Fibroblast of the aortic adventitia (primary cell): ENCODE results near the gene DHRSX. TPM values are rescaled to one million over a fixed set of nuclear protein-coding genes. Genes with fewer than 3 reads are reported as not detected.

Source experiments
- DNase-seq: peaks from one replicate; pipeline ENCODE4 v3.0.0-alpha.2; 2010; ENCODE audit warnings: low read depth
- H3K4me3 ChIP-seq: 2 replicates; pipeline ENCODE4 v1.5.1; 2011; ENCODE audit warnings: low read depth, mild to moderate bottlenecking, control low read depth, low read length, moderate library complexity
- total RNA-seq: library from RNA; depleted of rRNA; stranded (reverse); fragments of >200 nt; gene quantifications from 2 replicates; pipeline ENCODE4 v1.2.3, GENCODE V29; 2012; ENCODE audit warnings: low replicate concordance
- TF ChIP-seq, protein P1 (sequence below): IDR thresholded peaks from 2 replicates; pipeline ENCODE4 v1.5.1; 2011; ENCODE audit warnings: mild to moderate bottlenecking, low read length, control low read depth, inconsistent platforms; ENCODE audit not compliant: insufficient read depth

The DHRSX gene
- total RNA-seq, 1 donor, result 17.5 TPM

DNA sequence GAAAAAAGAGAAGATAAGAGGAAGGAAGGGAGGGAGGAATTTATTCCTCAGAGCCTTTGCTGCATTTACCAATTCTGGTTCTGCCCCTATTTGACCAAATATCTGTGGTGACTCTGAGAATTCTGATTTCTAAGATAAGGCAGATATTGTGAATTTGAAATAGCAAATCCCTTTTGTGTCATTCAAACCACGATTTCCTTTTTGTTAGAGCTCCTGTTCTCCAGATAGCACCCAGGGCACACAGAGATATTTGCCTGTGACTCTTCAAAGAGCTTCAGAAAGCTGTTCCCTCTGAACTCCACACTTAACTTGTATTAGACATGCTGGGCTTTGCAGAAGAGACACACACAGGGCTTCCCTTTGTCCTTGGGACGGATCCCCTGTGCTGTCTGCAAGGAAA, 272.2 kb downstream of the DHRSX start:
- DNase-seq, result no peak
- TF ChIP-seq, protein P1, sequence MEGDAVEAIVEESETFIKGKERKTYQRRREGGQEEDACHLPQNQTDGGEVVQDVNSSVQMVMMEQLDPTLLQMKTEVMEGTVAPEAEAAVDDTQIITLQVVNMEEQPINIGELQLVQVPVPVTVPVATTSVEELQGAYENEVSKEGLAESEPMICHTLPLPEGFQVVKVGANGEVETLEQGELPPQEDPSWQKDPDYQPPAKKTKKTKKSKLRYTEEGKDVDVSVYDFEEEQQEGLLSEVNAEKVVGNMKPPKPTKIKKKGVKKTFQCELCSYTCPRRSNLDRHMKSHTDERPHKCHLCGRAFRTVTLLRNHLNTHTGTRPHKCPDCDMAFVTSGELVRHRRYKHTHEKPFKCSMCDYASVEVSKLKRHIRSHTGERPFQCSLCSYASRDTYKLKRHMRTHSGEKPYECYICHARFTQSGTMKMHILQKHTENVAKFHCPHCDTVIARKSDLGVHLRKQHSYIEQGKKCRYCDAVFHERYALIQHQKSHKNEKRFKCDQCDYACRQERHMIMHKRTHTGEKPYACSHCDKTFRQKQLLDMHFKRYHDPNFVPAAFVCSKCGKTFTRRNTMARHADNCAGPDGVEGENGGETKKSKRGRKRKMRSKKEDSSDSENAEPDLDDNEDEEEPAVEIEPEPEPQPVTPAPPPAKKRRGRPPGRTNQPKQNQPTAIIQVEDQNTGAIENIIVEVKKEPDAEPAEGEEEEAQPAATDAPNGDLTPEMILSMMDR, result no peak
- no peak overlapping the region for H3K4me3 ChIP-seq

DNA sequence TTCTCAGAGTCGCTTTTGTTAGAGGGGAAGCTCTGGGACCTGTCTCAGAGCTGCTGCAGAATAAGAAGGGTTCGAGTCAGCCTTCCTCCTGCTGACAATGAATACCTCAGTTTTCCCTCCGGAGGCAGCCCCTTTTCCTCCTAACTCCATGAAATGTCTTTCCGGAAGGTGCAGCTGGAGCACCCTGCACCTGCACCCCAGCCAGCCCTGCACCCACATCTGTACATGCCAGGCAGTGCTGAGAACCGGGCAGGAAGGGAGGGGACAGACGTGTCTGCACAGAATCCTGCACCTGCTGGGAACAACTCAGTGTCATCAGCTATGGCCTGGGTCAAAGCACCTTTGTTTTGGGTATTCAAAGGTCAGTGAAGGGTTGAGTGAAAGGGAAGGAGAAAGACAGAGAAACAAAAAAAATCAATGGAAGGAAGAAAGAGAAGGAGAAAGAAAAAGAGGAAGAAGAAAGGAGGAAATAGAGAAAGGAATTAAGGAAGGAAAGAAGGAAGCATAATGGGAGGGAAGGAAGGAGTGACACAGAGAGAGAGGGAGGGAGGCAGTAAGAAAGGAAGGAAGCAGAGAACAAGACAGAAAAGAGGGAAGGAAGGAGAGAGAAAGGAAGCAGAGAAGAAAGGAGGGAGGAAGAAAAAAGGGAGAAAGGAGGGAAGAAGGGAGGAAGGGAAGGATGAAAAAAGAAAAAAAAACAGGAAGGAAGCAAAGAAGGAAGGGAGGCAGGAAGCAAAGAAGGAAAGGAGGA, 273.7 kb downstream of the DHRSX start:
- no peak overlapping the region for H3K4me3 ChIP-seq
- no peak for DNase-seq
- TF ChIP-seq, protein P1, result no peak

DNA sequence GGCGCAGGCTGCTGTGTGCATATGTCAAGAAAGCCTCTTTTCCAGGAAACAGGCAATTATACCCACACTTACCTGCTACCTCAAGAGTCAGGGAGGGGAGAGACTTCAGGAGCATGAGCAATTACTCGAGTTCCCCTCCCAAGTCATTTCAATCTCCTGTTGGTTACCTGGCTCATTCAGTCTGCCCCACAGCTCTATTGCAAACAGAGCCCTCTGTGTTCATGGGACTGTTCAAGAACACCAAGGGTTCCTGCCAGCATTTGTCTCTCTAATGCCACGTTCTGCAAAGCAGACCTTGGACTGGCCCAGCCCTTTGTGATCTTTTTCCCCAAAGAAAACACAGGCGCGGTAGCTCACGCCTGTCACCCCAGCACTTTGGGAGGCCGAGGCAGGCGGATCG, 274.6 kb downstream of the DHRSX start:
- TF ChIP-seq, protein P1, result no peak
- H3K4me3 ChIP-seq, result no peak overlapping the region
- DNase-seq, result no peak

DNA sequence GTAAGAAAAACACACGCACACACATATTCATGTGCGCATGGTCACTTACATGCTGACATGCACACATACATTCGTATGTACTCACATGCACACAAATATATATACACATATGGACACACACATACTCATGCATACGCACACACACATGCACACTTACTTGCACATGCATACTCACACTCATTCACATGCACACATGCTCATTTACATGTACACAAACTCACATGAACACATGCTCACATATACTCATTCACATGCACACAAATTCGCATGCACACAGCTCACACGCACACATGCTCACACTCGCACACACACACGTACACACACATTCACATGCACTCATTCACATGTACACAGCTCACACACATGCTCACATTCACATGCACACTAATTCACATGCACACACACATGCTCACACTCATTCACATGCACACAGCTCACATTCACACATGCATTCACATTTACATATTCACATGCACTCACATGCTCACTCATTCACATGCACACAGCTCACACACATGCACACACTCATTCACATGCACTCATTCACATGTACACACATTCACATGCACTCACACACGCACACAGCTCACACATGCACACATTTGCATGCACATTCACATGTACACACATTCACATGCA, 276.1 kb downstream of the DHRSX start:
- H3K4me3 ChIP-seq, result no peak overlapping the region
- DNase-seq, result no peak
- TF ChIP-seq, protein P1, result no peak

DNA sequence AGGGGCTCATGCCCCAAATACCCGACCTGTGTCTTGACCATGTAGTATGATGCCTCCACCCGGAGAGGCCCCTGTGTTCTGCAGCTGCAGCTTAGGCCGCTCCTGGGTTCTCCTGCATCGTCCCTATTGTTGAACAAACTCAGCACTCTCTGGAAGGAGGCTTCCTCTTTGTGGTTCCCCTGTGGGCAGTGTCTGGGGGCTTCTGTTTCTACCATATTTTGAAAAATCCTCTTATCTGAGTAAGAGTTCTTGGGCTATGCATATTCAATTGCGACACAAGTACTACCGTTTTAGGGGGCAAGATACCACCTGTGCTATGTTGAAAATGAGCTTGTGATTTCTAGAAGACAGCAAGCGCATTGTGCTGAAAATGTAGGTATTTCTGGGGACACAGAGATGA, 276.6 kb downstream of the DHRSX start:
- TF ChIP-seq, protein P1, result no peak

DNA sequence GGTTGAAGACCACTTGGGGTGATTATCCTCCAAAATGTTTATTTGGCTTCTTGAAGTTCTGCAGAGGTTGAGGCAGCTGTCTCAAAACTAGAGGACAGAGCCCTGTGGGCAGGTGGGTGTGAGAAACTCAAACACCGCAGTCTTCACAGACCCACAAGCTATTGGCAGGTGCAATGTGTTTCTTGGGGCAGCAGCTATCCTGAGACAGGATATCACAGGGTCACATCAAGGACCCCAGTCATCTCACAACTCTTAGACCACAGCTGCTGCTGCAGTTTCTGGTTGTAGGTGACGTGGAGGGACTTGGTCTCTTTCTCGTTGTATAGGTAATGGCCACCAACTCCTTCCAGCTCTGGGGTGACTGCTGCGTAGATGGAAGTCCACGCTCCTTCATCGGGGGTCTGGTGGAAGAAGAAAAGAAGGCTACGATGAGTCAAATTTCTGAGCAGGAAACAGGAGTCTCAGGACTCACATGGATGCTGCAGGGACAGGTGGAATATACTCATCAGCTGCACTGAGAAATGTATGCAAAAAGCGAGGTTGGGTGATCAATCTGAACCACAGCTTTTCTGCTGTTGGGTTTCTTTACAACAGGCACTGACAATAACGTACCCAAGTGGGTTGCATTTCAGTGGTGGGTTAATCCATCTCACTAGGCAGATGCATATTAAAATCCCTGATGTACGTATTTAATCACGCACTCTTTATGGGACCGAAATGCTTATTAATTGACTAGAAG, 279.8 kb downstream of the DHRSX start:
- DNase-seq, result no peak
- TF ChIP-seq, protein P1, result no peak
- H3K4me3 ChIP-seq, result no peak overlapping the region

More for the DNA sequence above, 276.6 kb downstream of the DHRSX start:
- no peak overlapping the region for H3K4me3 ChIP-seq
- DNase-seq, result no peak
